HCT116 (cell line): ENCODE data around the gene SEMA6A.

Experiments
- CBX3 ChIP-seq: IDR thresholded peaks from 2 replicates; pipeline ENCODE4 v1.6.1; 2012; ENCODE audit warnings: low read depth
- CTCF ChIP-seq, 3 experiments: fragments of 200-600 bp in 1 of 3; sonication (generic) in 1 of 3; IDR thresholded peaks in 2 of 3; conservative IDR thresholded peaks in 1 of 3; 2 replicates each; pipeline ENCODE4 v1.5.1; 2012 to 2017; ENCODE audit warnings: low read depth in 2 of 3, low read length in 2 of 3, antibody characterized with exemption in 1 of 3, borderline replicate concordance in 1 of 3, control low read depth in 1 of 3, mild to moderate bottlenecking in 1 of 3, mixed read lengths in 1 of 3, mixed run types in 1 of 3, moderate library complexity in 1 of 3; ENCODE audit not compliant: insufficient read depth in 1 of 3
- EZH2 ChIP-seq: fragments of 200-600 bp; sonication (generic); IDR thresholded peaks from 2 replicates; pipeline ENCODE4 v1.6.1; 2017; ENCODE audit warnings: antibody characterized with exemption, mixed run types
- EZH2phosphoT487 ChIP-seq: fragments of 200-600 bp; IDR thresholded peaks from 2 replicates; pipeline ENCODE4 v1.6.1; 2018; ENCODE audit warnings: antibody characterized with exemption, borderline replicate concordance
- POLR2A ChIP-seq: IDR thresholded peaks from 2 replicates; pipeline ENCODE4 v1.7.0; 2011; ENCODE audit warnings: borderline replicate concordance; ENCODE audit not compliant: insufficient read depth, insufficient read length; ENCODE audit errors: extremely low read depth
- POLR2AphosphoS5 ChIP-seq: IDR thresholded peaks from 2 replicates; pipeline ENCODE4 v1.6.1; 2011; ENCODE audit warnings: mild to moderate bottlenecking, low read depth, low read length, moderate library complexity
- SP1 ChIP-seq: IDR thresholded peaks from 2 replicates; pipeline ENCODE4 v1.6.1; 2012; ENCODE audit warnings: low read depth
- ZFX ChIP-seq: fragments of 450-650 bp; IDR thresholded peaks from 2 replicates; pipeline ENCODE4 v1.6.1; 2017

GRCh38 chr5:116564756-116565490 lies 9.7 kb downstream of the SEMA6A start:
- no peak for TF ChIP-seq CTCF (IDR thresholded peaks at IDR 0.05 in 2 of 3, conservative IDR thresholded peaks at IDR 0.05 in 1 of 3; ENCODE audit: borderline replicate concordance in 1 of 3, insufficient read depth in 1 of 3, low read depth in 2 of 3, low read length in 2 of 3)
- no peak for TF ChIP-seq EZH2
- TF ChIP-seq POLR2AphosphoS5 = no peak
- no peak for TF ChIP-seq POLR2A
- TF ChIP-seq SP1 = no peak
- TF ChIP-seq CBX3 = no peak
- no peak for TF ChIP-seq ZFX
- TF ChIP-seq EZH2phosphoT487 = no peak
